ENCODE results near the gene PRKG1. TPM values are rescaled to one million over a fixed set of nuclear protein-coding genes. Genes with fewer than 3 reads are reported as not detected.

The PRKG1 gene
- total and polyA plus RNA-seq, 2 of the 8 experiments (the other 6 are each of a cell fraction or from before 2014, with no cell fraction given): 4.2 to 15.2 TPM

- no peak overlapping the region for H3K4ac ChIP-seq (replicated peaks; ENCODE audit: insufficient read length, low read depth, low read length)
- H3K23ac ChIP-seq (ENCODE audit: insufficient read length): no peak overlapping the region
- H4K5ac ChIP-seq (ENCODE audit: insufficient read length, low read depth, low read length): no peak overlapping the region
- H3K9me3 ChIP-seq (ENCODE audit: insufficient read depth in 2 of 2, low read depth in 1 of 2, low read length in 1 of 2): no peaks in the 10 kb centered on the region
- H3K9ac ChIP-seq (replicated peaks in 1 of 4; ENCODE audit: extremely low read depth in 1 of 4, low read depth in 3 of 4, low read length in 3 of 4): no peak overlapping the region
- no peak overlapping the region for H2BK5ac ChIP-seq (ENCODE audit: low read depth, low read length)
- no peaks in the 10 kb centered on the region for H3K36me3 ChIP-seq (ENCODE audit: control insufficient read depth in 2 of 4, insufficient read depth in 4 of 4, low read length in 3 of 4)
- no peak overlapping the region for H4K91ac ChIP-seq (replicated peaks; ENCODE audit: insufficient read length, low read length)
- H3K27me3 ChIP-seq (replicated peaks in 1 of 4; ENCODE audit: control insufficient read depth in 3 of 4, extremely low read depth in 1 of 4, insufficient read depth in 3 of 4, low read length in 3 of 4): no peaks in the 10 kb centered on the region
- no peaks in the 10 kb centered on the region for H3K23me2 ChIP-seq (ENCODE audit: low read depth, low read length)
- CTCF ChIA-PET (ENCODE audit: partially characterized antibody): interaction anchor here (0.6 to 5.4 kb wide), 22 partner anchors 9 to 339 kb away, joined by 3 to 30 read pairs (median 4); partner anchors contain the start of gene PRKG1
- no peak overlapping the region for H2BK20ac ChIP-seq (ENCODE audit: low read length)
- H3K79me2 ChIP-seq (ENCODE audit: control insufficient read depth in 1 of 2, insufficient read depth in 2 of 2, low read length in 2 of 2): peaks cover 0 to 33% of the 10 kb centered on the region in 2 experiments; a peak in 3 of 4 replicates
- peak; percentile 95 for FAIRE-seq
- no peak overlapping the region for H2BK120ac ChIP-seq (replicated peaks; ENCODE audit: low read depth, low read length)
- no peaks in the 10 kb centered on the region for H4K20me1 ChIP-seq (replicated peaks in 1 of 2; ENCODE audit: control insufficient read depth in 1 of 2, insufficient read depth in 2 of 2, low read length in 2 of 2)
- peak overlapping the region; percentile 47 to 62 for H3K4me2 ChIP-seq (ENCODE audit: insufficient read depth in 1 of 2, low read depth in 2 of 2, low read length in 2 of 2)
- H4K8ac ChIP-seq (ENCODE audit: extremely low read depth, insufficient read depth, low read length): no peak overlapping the region
- no peak overlapping the region for H2AK5ac ChIP-seq (ENCODE audit: low read depth, low read length)
- no peak overlapping the region for H2BK15ac ChIP-seq (ENCODE audit: low read length)
- peak overlapping the region; percentile 51; the same call in 1 of the 2 replicates for H3K27ac ChIP-seq (ENCODE audit: low read depth, low read length)
- WGBS, 2 experiments (ENCODE audit: extremely low coverage in 1 of 2, insufficient coverage in 1 of 2, insufficient read length in 1 of 2, insufficient replicate concordance in 2 of 2, low coverage in 1 of 2, low lambda C conversion rate in 2 of 2, missing lambda C conversion rate in 1 of 2): 38% methylated on average over 6 of the region's 6 CpGs; no CpG with 5 or more reads in 1 of the 2 experiments
- no peak overlapping the region for H3K14ac ChIP-seq (ENCODE audit: insufficient read length)
- H3K18ac ChIP-seq (ENCODE audit: extremely low read depth, low read length): no peak overlapping the region
- no peak overlapping the region for H3K56ac ChIP-seq (replicated peaks; ENCODE audit: insufficient read length, low read depth, low read length)
- H2BK12ac ChIP-seq (ENCODE audit: low read depth, low read length): 0 out of 2 replicates have a peak overlapping the region, but pooled peaks have one; percentile 18
- H3K79me1 ChIP-seq (ENCODE audit: low read depth, low read length): no peaks in the 10 kb centered on the region
- no peak overlapping the region for H2AFZ ChIP-seq (ENCODE audit: low read length)
- H3K4me3 ChIP-seq (ENCODE audit: extremely low read depth in 1 of 4, insufficient read depth in 2 of 4, low read depth in 3 of 4, low read length in 4 of 4): peak overlapping the region in 1 of 4 experiments; percentile 22; a peak in 2 of 8 replicates
- POLR2A ChIA-PET (ENCODE audit: partially characterized antibody): interaction anchor here (0.9 to 1.4 kb wide), 4 partner anchors 9 to 284 kb away, joined by 3 to 5 read pairs (median 4); partner anchors contain the start of gene PRKG1
- peak in 1 of 2 experiments; percentile 53 for DNase-seq (ENCODE audit: low read depth in 1 of 2, low spot score in 2 of 2)
- peaks cover 9 to 21% (median 15%) of the 10 kb centered on the region in 4 experiments; a peak in 6 of 7 replicates for H3K4me1 ChIP-seq (replicated peaks in 1 of 4; ENCODE audit: control insufficient read depth in 3 of 4, insufficient read depth in 4 of 4, low read length in 3 of 4)
- TF ChIP-seq TEAD4 (IDR thresholded peaks at IDR 0.05; ENCODE audit: low read depth, low read length) (no peak), RAD21 (IDR thresholded peaks at IDR 0.05 in 1 of 2, conservative IDR thresholded peaks at IDR 0.05 in 1 of 2; ENCODE audit: low read depth in 2 of 2, low read length in 2 of 2) (peak; percentile 6 to 44; a peak in 2 of 4 replicates), TCF12 (IDR thresholded peaks at IDR 0.05; ENCODE audit: low read depth, low read length) (no peak), ASH2L (IDR thresholded peaks at IDR 0.05; ENCODE audit: low read length) (peak; percentile 34), SUZ12 (IDR thresholded peaks at IDR 0.05; ENCODE audit: low read length) (no peak), CTCF (IDR thresholded peaks at IDR 0.05; ENCODE audit: control extremely low read depth in 1 of 3, insufficient read depth in 1 of 3, low read depth in 1 of 3, low read length in 3 of 3) (peak; percentile 36 to 58 (median 42)), BACH1 (IDR thresholded peaks at IDR 0.05; ENCODE audit: low read length) (no peak), POLR2A (IDR thresholded peaks at IDR 0.05; ENCODE audit: control extremely low read depth in 1 of 2, low read depth in 2 of 2, low read length in 2 of 2) (peak in 1 of 2 experiments; percentile 37; a peak in 1 of 3 replicates), EP300 (IDR thresholded peaks at IDR 0.05; ENCODE audit: borderline replicate concordance in 1 of 2, low read depth in 2 of 2, low read length in 2 of 2) (no peak), SP4 (IDR thresholded peaks at IDR 0.05; ENCODE audit: low read length) (no peak), POU5F1 (IDR thresholded peaks at IDR 0.05; ENCODE audit: low read depth, low read length) (no peak)
Observed at GRCh38 chr10:51083356-51083853, 9.1 kb downstream of the PRKG1 start.

Measured in H1 (cell line).